H1 (cell line): ENCODE results near the gene MCM6. TPM values are rescaled to one million over a fixed set of nuclear protein-coding genes. Genes with fewer than 3 reads are reported as not detected.
"Not testable (repeated sequence)": the region's sequence is repeated elsewhere in the genome, so short reads cannot be mapped to it uniquely, and the experiment has no call there.

ENCODE experiments used
- CTCF ChIA-PET: fragments of 300-600 bp; sonication (Branson Sonifier 250); formaldehyde crosslinking; loops from one replicate; lab custom pipeline; 2021; ENCODE audit not compliant: partially characterized antibody; lab: Charles Lee
- POLR2A ChIA-PET: fragments of 300-600 bp; sonication (Branson Sonifier 250); formaldehyde crosslinking; loops from one replicate; lab custom pipeline; 2021; ENCODE audit warnings: inconsistent platforms; ENCODE audit not compliant: partially characterized antibody; lab: Charles Lee
- DNase-seq, 2 experiments: peaks; one replicate each; pipeline versions ENCODE4 v3.0.0 to v3.0.0-alpha.2; 2010 to 2022; ENCODE audit warnings: low spot score in 2 of 2, low read depth in 1 of 2, mixed read lengths in 1 of 2
- FAIRE-seq: peaks from 2 replicates; lab custom pipeline; 2011; peaks lifted over from hg19 to GRCh38; lab: Jason Lieb, UNC
- H2AFZ ChIP-seq: 2 replicates; pipeline ENCODE4 v1.8.1; 2012; ENCODE audit warnings: low read length, inconsistent platforms
- H2AK5ac ChIP-seq: 2 replicates; pipeline ENCODE4 v1.6.1; 2013; ENCODE audit warnings: low read depth, low read length
- H2BK120ac ChIP-seq: replicated peaks from 2 replicates; pipeline ENCODE3; 2013; ENCODE audit warnings: low read depth, low read length, inconsistent platforms
- H2BK12ac ChIP-seq: 2 replicates; pipeline ENCODE4 v1.6.1; 2013; ENCODE audit warnings: low read depth, low read length
- H2BK15ac ChIP-seq: 2 replicates; pipeline ENCODE4 v1.6.1; 2013; ENCODE audit warnings: low read length
- H2BK20ac ChIP-seq: 2 replicates; pipeline ENCODE4 v1.6.1; 2013; ENCODE audit warnings: low read length
- H2BK5ac ChIP-seq: 2 replicates; pipeline ENCODE4 v1.6.1; 2013; ENCODE audit warnings: low read depth, low read length
- H3K14ac ChIP-seq: 2 replicates; pipeline ENCODE4 v1.6.1; 2013; ENCODE audit warnings: inconsistent platforms; ENCODE audit not compliant: insufficient read length
- H3K18ac ChIP-seq: 2 replicates; pipeline ENCODE4 v1.6.1; 2013; ENCODE audit warnings: low read length; ENCODE audit errors: extremely low read depth
- H3K23ac ChIP-seq: 2 replicates; pipeline ENCODE4 v1.6.1; 2013; ENCODE audit warnings: inconsistent platforms; ENCODE audit not compliant: insufficient read length
- H3K23me2 ChIP-seq: 2 replicates; pipeline ENCODE4 v1.6.1; 2013; ENCODE audit warnings: low read depth, low read length
- H3K27ac ChIP-seq: 2 replicates; pipeline ENCODE4 v1.6.1; 2011; ENCODE audit warnings: low read depth, low read length, inconsistent platforms
- H3K27me3 ChIP-seq, 4 experiments: replicated peaks in 1 of 4; 1 replicate in 1 of 4; 2 replicates in 3 of 4; pipeline versions ENCODE4 v1.6.1 to v1.8.1; 2011 to 2013; ENCODE audit warnings: low read length in 3 of 4, mild to moderate bottlenecking in 3 of 4, inconsistent platforms in 2 of 4, mixed read lengths in 2 of 4, moderate library complexity in 1 of 4; ENCODE audit not compliant: control insufficient read depth in 3 of 4, insufficient read depth in 3 of 4; ENCODE audit errors: extremely low read depth in 1 of 4
- H3K36me3 ChIP-seq, 4 experiments: 2 replicates each; pipeline versions ENCODE4 v1.6.1 to v1.8.1; 2011 to 2013; ENCODE audit warnings: mild to moderate bottlenecking in 4 of 4, low read length in 3 of 4, moderate library complexity in 2 of 4, control low read depth in 1 of 4, inconsistent platforms in 1 of 4; ENCODE audit not compliant: insufficient read depth in 4 of 4, control insufficient read depth in 2 of 4
- H3K4ac ChIP-seq: replicated peaks from 2 replicates; pipeline ENCODE3; 2013; ENCODE audit warnings: low read length, low read depth, mixed read lengths, inconsistent platforms; ENCODE audit not compliant: insufficient read length
- H3K4me1 ChIP-seq, 4 experiments: replicated peaks in 1 of 4; 1 replicate in 1 of 4; 2 replicates in 3 of 4; pipeline versions ENCODE4 v1.6.1 to v1.8.1; 2011 to 2013; ENCODE audit warnings: low read length in 3 of 4, inconsistent platforms in 2 of 4, mixed read lengths in 1 of 4; ENCODE audit not compliant: insufficient read depth in 4 of 4, control insufficient read depth in 3 of 4
- H3K4me2 ChIP-seq, 2 experiments: 2 replicates each; pipeline versions ENCODE4 v1.6.1 to v1.8.1; 2011 to 2013; ENCODE audit warnings: low read depth in 2 of 2, low read length in 2 of 2, control low read depth in 1 of 2, inconsistent platforms in 1 of 2, mild to moderate bottlenecking in 1 of 2; ENCODE audit not compliant: insufficient read depth in 1 of 2
- H3K4me3 ChIP-seq, 4 experiments: fragments of 200-600, 300-600 bp in 1 of 4; sonication (generic), shearing (Covaris generic), sonication (Bioruptor Twin) in 1 of 4; 2 replicates each; pipeline versions ENCODE4 v1.5.1 to v1.8.1; 2011 to 2016; ENCODE audit warnings: low read length in 4 of 4, low read depth in 3 of 4, control low read depth in 2 of 4, inconsistent platforms in 2 of 4, mild to moderate bottlenecking in 2 of 4, mixed read lengths in 1 of 4, moderate library complexity in 1 of 4; ENCODE audit not compliant: insufficient read depth in 2 of 4; ENCODE audit errors: extremely low read depth in 1 of 4
- H3K56ac ChIP-seq: replicated peaks from 2 replicates; pipeline ENCODE3; 2013; ENCODE audit warnings: low read depth, mild to moderate bottlenecking, mixed read lengths, low read length, inconsistent platforms; ENCODE audit not compliant: insufficient read length
- H3K79me1 ChIP-seq: 2 replicates; pipeline ENCODE4 v1.6.1; 2013; ENCODE audit warnings: low read depth, low read length, control low read depth
- H3K79me2 ChIP-seq, 2 experiments: 2 replicates each; pipeline versions ENCODE4 v1.6.1 to v1.8.1; 2012 to 2013; ENCODE audit warnings: low read length in 2 of 2, mild to moderate bottlenecking in 2 of 2, inconsistent platforms in 1 of 2; ENCODE audit not compliant: insufficient read depth in 2 of 2, control insufficient read depth in 1 of 2
- H3K9ac ChIP-seq, 4 experiments: replicated peaks in 1 of 4; 1 replicate in 1 of 4; 2 replicates in 3 of 4; pipeline versions ENCODE4 v1.6.1 to v1.8.1; 2011 to 2013; ENCODE audit warnings: low read depth in 3 of 4, low read length in 3 of 4, control low read depth in 2 of 4, mild to moderate bottlenecking in 2 of 4, moderate library complexity in 2 of 4, inconsistent platforms in 1 of 4; ENCODE audit errors: extremely low read depth in 1 of 4
- H3K9me3 ChIP-seq, 2 experiments: 2 replicates each; pipeline versions ENCODE4 v1.6.1 to v1.8.1; 2012 to 2013; ENCODE audit warnings: mild to moderate bottlenecking in 2 of 2, moderate library complexity in 2 of 2, control low read depth in 1 of 2, inconsistent platforms in 1 of 2, low read depth in 1 of 2, low read length in 1 of 2, mixed read lengths in 1 of 2; ENCODE audit not compliant: insufficient read depth in 2 of 2
- H4K20me1 ChIP-seq, 2 experiments: replicated peaks in 1 of 2; 2 replicates each; pipeline versions ENCODE3 to v1.8.1; 2011 to 2013; ENCODE audit warnings: inconsistent platforms in 2 of 2, low read length in 2 of 2, mild to moderate bottlenecking in 1 of 2; ENCODE audit not compliant: insufficient read depth in 2 of 2, control insufficient read depth in 1 of 2
- H4K5ac ChIP-seq: 2 replicates; pipeline ENCODE4 v1.6.1; 2013; ENCODE audit warnings: low read length, low read depth, mixed read lengths, inconsistent platforms; ENCODE audit not compliant: insufficient read length
- H4K8ac ChIP-seq: 2 replicates; pipeline ENCODE4 v1.8.0; 2013; ENCODE audit warnings: mild to moderate bottlenecking, moderate library complexity, low read length, inconsistent platforms; ENCODE audit not compliant: insufficient read depth; ENCODE audit errors: extremely low read depth
- H4K91ac ChIP-seq: replicated peaks from 2 replicates; pipeline ENCODE3; 2013; ENCODE audit warnings: low read length, mixed read lengths, inconsistent platforms; ENCODE audit not compliant: insufficient read length
- JUN ChIP-seq: IDR thresholded peaks from 2 replicates; pipeline ENCODE4 v1.6.1; 2011; ENCODE audit warnings: low read depth, mild to moderate bottlenecking, improper control_type of control experiment, low read length
- WGBS, 2 experiments: shearing (Covaris generic) in 1 of 2; methylation state at CpG; one replicate each; pipeline versions ENCODE4 v1.1.6 to v1.1.7; 2013 to 2015; ENCODE audit warnings: low lambda C conversion rate in 2 of 2, mixed read lengths in 2 of 2, inconsistent platforms in 1 of 2, low coverage in 1 of 2, missing lambda C conversion rate in 1 of 2; ENCODE audit not compliant: insufficient replicate concordance in 2 of 2, insufficient coverage in 1 of 2, insufficient read length in 1 of 2; ENCODE audit errors: extremely low coverage in 1 of 2, missing lambda C conversion rate in 1 of 2; 5-methylcytosine and 5-hydroxymethylcytosine counted together
- polyA plus RNA-seq, 7 experiments: library from polyadenylated mRNA; depleted of rRNA in 3 of 7; stranded (reverse) in 5 of 7; unstranded in 2 of 7; fragments of >200 nt in 5 of 7; fragments of 200-250 nt in 2 of 7; gene quantifications; 1 replicate in 5 of 7; 2 replicates in 1 of 7; 4 replicates in 1 of 7; pipeline versions ENCODE4 v1.2.1 to v1.2.3, GENCODE V29; 2011 to 2013; ENCODE audit warnings: missing spikeins in 2 of 7, mixed read lengths in 2 of 7
- total RNA-seq: library from RNA; stranded (reverse); fragmentation: NEBNext Ultra II Directional; extraction: Animal tissue kit (Norgen Biotek cat#: 25700); gene quantifications from 2 replicates; pipeline ENCODE4 v1.2.1, GENCODE V29; 2021

The MCM6 gene
- total and polyA plus RNA-seq, 2 of the 8 experiments (the other 6 are each of a cell fraction or from before 2014, with no cell fraction given), result 60.2 to 134 TPM

- TF ChIP-seq JUN, result no peak
These were observed 13.9 kb upstream of the MCM6 start (continued) for GRCh38 chr2:135890149-135890548.

GRCh38 chr2:135888587-135888986 lies 12.3 kb upstream of the MCM6 start:
- H2BK5ac ChIP-seq, H2BK12ac ChIP-seq, DNase-seq, H4K91ac ChIP-seq, H3K79me2 ChIP-seq, H2BK120ac ChIP-seq, H3K14ac ChIP-seq, H2AK5ac ChIP-seq, H4K8ac ChIP-seq, FAIRE-seq, H3K23me2 ChIP-seq, H3K9ac ChIP-seq, H4K20me1 ChIP-seq, H3K4me1 ChIP-seq, H3K36me3 ChIP-seq, H3K4me3 ChIP-seq, H3K56ac ChIP-seq, H3K4me2 ChIP-seq, H3K79me1 ChIP-seq, H3K23ac ChIP-seq, H3K18ac ChIP-seq, H2AFZ ChIP-seq, H3K27ac ChIP-seq, H2BK20ac ChIP-seq, H4K5ac ChIP-seq, H3K4ac ChIP-seq, H3K27me3 ChIP-seq, H2BK15ac ChIP-seq: not testable (repeated sequence)
- CTCF ChIA-PET, result interaction anchor here (0.8 to 2.0 kb wide), 2 partner anchors 147 to 496 kb away, joined by 3 to 6 read pairs; partner anchors contain the start of gene UBXN4
- POLR2A ChIA-PET, result interaction anchor here (1.0 to 4.6 kb wide), 2 partner anchors 9 to 13 kb away, joined by 3 to 22 read pairs; partner anchors contain the start of gene MCM6
- 86% methylated on average over 5 of the region's 5 CpGs; no CpG with 5 or more reads in 1 of the 2 experiments for WGBS, 2 experiments
- peaks cover 0 to 10% of the 10 kb centered on the region in 2 experiments; a peak in 1 of 4 replicates for H3K9me3 ChIP-seq
